ENCODE data around the gene PAIP2.
A peak's percentile ranks its signal among the peaks of the same experiment; 100 is the strongest.
"Not testable (repeated sequence)": the region's sequence is repeated elsewhere in the genome, so short reads cannot be mapped to it uniquely, and the experiment has no call there.

The PAIP2 gene

GRCh38 chr5:139312075-139312474, 29.6 kb upstream of the PAIP2 start:
- no peak for DNase-seq (ENCODE audit: low read depth)
- no peak overlapping the region for H3K4me3 ChIP-seq (ENCODE audit: low read depth, low read length)

GRCh38 chr5:139314276-139314675, 27.4 kb upstream of the PAIP2 start:
- no peak overlapping the region for H3K4me3 ChIP-seq (ENCODE audit: low read depth, low read length)
- no peak for DNase-seq (ENCODE audit: low read depth)

GRCh38 chr5:139315056-139315615, 26.5 kb upstream of the PAIP2 start:
- no peak for DNase-seq (ENCODE audit: low read depth)

GRCh38 chr5:139335811-139336210, 5.8 kb upstream of the PAIP2 start:
- no peak for DNase-seq (ENCODE audit: low read depth)

More at GRCh38 chr5:139315056-139315615, 26.5 kb upstream of the PAIP2 start:
- no peak overlapping the region for H3K4me3 ChIP-seq (ENCODE audit: low read depth, low read length)

GRCh38 chr5:139340051-139340450, 1.6 kb upstream of the PAIP2 start:
- no peak overlapping the region for H3K4me3 ChIP-seq (ENCODE audit: low read depth, low read length)
- DNase-seq (ENCODE audit: low read depth) = no peak

More at GRCh38 chr5:139335811-139336210, 5.8 kb upstream of the PAIP2 start:
- no peak overlapping the region for H3K4me3 ChIP-seq (ENCODE audit: low read depth, low read length)

GRCh38 chr5:139341187-139341688, 416 bp upstream of the PAIP2 start:
- DNase-seq (ENCODE audit: low read depth) = no peak
- peak overlapping the region; percentile 97 for H3K4me3 ChIP-seq (ENCODE audit: low read depth, low read length)

- H3K4me3 ChIP-seq (ENCODE audit: low read depth, low read length) = peak overlapping the region; percentile 97
- no peak for DNase-seq (ENCODE audit: low read depth)
Observed at GRCh38 chr5:139342423-139342723, 719 bp downstream of the PAIP2 start.

- H3K4me3 ChIP-seq (ENCODE audit: low read depth, low read length) = peak overlapping the region; percentile 97
- DNase-seq (ENCODE audit: low read depth) = no peak
Observed at GRCh38 chr5:139343476-139343875, 1.8 kb downstream of the PAIP2 start.

- no peak for DNase-seq (ENCODE audit: low read depth)
- H3K4me3 ChIP-seq (ENCODE audit: low read depth, low read length) = no peak overlapping the region
Observed at GRCh38 chr5:139344177-139344576, 2.5 kb downstream of the PAIP2 start.

- H3K4me3 ChIP-seq (ENCODE audit: low read depth, low read length); DNase-seq (ENCODE audit: low read depth): not testable (repeated sequence)
Observed at GRCh38 chr5:139345442-139345841, 3.8 kb downstream of the PAIP2 start.

GRCh38 chr5:139347863-139348262, 6.2 kb downstream of the PAIP2 start:
- not testable (repeated sequence) for H3K4me3 ChIP-seq (ENCODE audit: low read depth, low read length); DNase-seq (ENCODE audit: low read depth)

- no peak overlapping the region for H3K4me3 ChIP-seq (ENCODE audit: low read depth, low read length)
- no peak for DNase-seq (ENCODE audit: low read depth)
Observed at GRCh38 chr5:139354186-139354585, 12.5 kb downstream of the PAIP2 start.

GRCh38 chr5:139355900-139356299, 14.2 kb downstream of the PAIP2 start:
- not testable (repeated sequence) for DNase-seq (ENCODE audit: low read depth); H3K4me3 ChIP-seq (ENCODE audit: low read depth, low read length)

- no peak overlapping the region for H3K4me3 ChIP-seq (ENCODE audit: low read depth, low read length)
- no peak for DNase-seq (ENCODE audit: low read depth)
Observed at GRCh38 chr5:139358064-139358463, 16.4 kb downstream of the PAIP2 start.

GRCh38 chr5:139360384-139360783, 18.7 kb downstream of the PAIP2 start:
- DNase-seq (ENCODE audit: low read depth) = no peak

GRCh38 chr5:139361835-139362429, 20.3 kb downstream of the PAIP2 start:
- no peak for DNase-seq (ENCODE audit: low read depth)

More at GRCh38 chr5:139360384-139360783, 18.7 kb downstream of the PAIP2 start:
- no peak overlapping the region for H3K4me3 ChIP-seq (ENCODE audit: low read depth, low read length)

GRCh38 chr5:139363937-139364336, 22.3 kb downstream of the PAIP2 start:
- no peak overlapping the region for H3K4me3 ChIP-seq (ENCODE audit: low read depth, low read length)

More at GRCh38 chr5:139361835-139362429, 20.3 kb downstream of the PAIP2 start:
- no peak overlapping the region for H3K4me3 ChIP-seq (ENCODE audit: low read depth, low read length)

GRCh38 chr5:139364466-139364865, 22.8 kb downstream of the PAIP2 start:
- DNase-seq (ENCODE audit: low read depth) = no peak

More at GRCh38 chr5:139363937-139364336, 22.3 kb downstream of the PAIP2 start:
- DNase-seq (ENCODE audit: low read depth) = no peak

GRCh38 chr5:139368613-139369012, 27.0 kb downstream of the PAIP2 start:
- DNase-seq (ENCODE audit: low read depth) = no peak
- no peak overlapping the region for H3K4me3 ChIP-seq (ENCODE audit: low read depth, low read length)

More at GRCh38 chr5:139364466-139364865, 22.8 kb downstream of the PAIP2 start:
- H3K4me3 ChIP-seq (ENCODE audit: low read depth, low read length) = no peak overlapping the region

GRCh38 chr5:139369181-139369580, 27.5 kb downstream of the PAIP2 start:
- DNase-seq (ENCODE audit: low read depth) = peak; percentile 40
- no peak overlapping the region for H3K4me3 ChIP-seq (ENCODE audit: low read depth, low read length)

Data from skeletal muscle cell (primary cell).